HL-60/S4 treated with phorbol 12-myristate 13-acetate at 8.2 ng/mL for 4 days and 3 days (cell line): Measurements from ENCODE around the gene SRCAP.

Source experiments
- in situ Hi-C: fragments of 300-500 bp; cut with MboI; formaldehyde crosslinking; loops from 2 replicates; pipeline ENCODE4 v1.15.0; 2022; ENCODE audit warnings: low sequenced_read_pairs

Gene SRCAP

DNA sequence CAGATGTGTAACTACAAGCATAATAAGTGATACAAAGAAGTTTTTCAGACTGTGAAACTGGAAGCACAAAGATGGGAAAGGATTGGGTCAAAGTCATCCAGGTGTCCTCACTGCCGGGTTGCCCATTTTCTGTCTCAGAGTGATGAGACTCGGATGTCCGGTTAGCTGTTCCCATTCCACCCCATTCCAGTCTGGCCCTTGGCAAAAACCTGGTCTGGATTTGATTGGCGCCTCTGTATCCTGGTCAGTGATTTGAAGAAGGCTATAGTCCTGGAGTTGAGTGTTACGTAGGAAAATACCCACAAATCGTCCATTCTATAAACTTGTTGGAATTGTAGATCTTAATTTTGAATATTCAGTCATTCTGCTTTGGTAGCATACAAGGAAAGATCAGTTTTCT lies 29.4 kb downstream of the SRCAP start:
- in situ Hi-C loops = no loop called here

DNA sequence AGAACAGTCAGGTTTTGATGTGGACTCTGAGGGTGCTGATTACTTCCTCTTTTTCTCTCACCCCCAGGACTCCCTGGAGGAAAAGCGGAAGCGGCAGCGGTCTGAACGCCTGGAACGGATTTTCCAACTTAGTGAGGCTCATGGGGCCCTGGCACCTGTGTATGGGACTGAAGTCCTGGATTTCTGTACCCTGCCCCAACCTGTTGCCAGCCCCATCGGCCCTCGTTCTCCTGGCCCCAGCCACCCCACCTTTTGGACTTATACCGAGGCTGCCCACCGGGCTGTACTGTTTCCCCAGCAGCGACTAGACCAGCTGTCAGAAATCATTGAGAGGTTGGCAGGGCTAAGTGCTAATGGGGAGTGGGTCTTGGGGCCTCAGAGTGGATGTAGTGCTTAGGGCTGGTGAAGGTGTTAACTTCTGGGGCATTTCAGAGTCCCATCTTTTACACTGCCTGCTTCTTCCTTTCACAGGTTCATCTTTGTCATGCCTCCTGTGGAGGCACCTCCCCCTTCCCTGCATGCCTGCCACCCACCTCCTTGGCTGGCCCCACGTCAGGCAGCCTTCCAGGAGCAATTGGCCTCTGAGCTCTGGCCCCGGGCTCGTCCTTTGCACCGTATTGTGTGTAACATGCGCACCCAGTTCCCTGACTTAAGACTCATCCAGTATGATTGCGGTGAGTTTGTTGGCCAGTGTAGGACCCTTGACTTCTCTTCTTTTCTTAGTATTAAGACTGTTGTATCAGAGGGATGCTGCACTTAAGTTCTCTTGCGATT lies 30.1 kb downstream of the SRCAP start:
- in situ Hi-C loops = no loop called here

DNA sequence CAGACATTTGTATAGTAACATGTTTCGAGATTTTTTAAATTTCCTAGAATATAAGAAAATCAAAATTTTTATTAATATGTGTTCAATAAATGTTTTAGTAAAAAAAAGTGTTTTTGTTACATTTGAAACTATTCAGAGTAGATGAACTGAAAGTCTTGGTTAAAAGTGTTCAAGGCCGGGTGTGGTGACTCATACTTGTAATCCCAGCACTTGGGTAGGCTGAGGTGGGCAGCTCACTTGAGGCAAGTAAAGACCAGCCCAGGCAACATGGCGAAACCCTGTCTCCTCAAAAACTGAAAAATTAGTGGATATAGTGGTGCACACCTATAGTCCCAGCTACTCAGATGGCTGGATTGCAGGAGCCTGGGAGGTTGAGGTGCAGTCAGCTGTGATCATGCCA lies 32.4 kb downstream of the SRCAP start:
- in situ Hi-C loops = no loop called here

DNA sequence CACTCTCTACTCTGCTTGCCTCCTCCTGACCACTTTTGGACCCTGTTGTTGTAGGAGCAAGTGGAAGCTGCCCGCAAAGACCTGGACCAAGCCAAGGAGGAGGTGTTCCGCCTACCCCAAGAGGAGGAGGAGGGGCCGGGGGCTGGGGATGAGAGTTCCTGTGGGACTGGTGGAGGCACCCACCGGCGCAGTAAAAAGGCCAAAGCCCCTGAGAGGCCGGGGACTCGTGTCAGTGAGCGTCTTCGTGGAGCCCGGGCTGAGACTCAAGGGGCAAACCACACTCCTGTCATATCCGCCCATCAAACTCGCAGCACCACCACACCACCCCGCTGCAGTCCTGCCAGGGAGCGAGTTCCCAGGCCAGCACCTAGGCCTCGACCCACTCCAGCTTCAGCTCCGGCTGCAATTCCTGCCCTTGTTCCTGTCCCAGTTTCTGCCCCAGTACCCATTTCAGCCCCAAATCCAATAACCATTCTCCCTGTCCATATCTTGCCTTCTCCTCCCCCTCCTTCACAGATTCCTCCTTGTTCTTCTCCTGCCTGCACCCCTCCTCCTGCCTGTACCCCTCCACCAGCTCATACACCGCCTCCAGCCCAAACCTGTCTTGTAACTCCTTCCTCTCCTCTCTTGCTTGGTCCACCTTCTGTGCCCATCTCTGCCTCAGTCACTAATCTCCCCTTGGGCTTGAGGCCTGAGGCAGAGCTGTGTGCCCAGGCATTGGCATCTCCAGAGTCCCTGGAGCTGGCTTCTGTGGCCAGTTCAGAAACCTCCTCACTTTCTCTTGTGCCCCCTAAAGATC lies 38.2 kb downstream of the SRCAP start:
- in situ Hi-C loops = no loop called here

DNA sequence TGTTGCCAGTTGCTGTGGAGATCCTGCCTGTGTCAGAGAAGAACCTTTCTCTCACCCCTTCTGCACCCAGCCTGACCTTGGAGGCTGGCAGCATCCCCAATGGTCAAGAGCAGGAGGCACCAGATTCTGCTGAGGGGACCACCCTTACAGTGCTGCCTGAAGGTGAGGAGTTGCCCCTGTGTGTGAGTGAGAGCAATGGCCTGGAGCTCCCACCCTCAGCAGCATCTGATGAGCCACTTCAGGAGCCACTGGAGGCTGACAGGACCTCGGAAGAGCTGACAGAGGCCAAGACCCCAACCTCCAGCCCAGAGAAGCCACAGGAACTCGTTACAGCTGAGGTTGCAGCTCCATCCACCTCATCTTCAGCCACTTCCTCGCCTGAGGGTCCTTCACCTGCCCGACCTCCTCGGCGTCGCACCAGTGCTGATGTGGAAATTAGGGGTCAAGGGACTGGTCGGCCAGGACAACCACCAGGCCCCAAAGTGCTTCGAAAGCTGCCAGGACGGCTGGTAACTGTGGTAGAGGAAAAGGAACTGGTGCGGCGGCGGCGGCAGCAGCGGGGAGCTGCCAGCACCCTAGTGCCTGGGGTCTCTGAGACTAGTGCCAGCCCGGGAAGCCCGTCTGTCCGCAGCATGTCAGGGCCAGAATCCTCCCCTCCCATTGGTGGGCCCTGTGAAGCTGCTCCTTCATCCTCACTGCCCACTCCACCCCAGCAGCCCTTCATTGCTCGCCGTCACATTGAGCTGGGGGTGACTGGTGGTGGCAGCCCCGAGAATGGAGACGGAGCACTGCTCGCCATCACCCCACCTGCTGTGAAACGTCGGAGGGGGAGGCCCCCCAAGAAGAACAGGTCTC lies 39.0 kb downstream of the SRCAP start:
- in situ Hi-C loops = no loop called here

DNA sequence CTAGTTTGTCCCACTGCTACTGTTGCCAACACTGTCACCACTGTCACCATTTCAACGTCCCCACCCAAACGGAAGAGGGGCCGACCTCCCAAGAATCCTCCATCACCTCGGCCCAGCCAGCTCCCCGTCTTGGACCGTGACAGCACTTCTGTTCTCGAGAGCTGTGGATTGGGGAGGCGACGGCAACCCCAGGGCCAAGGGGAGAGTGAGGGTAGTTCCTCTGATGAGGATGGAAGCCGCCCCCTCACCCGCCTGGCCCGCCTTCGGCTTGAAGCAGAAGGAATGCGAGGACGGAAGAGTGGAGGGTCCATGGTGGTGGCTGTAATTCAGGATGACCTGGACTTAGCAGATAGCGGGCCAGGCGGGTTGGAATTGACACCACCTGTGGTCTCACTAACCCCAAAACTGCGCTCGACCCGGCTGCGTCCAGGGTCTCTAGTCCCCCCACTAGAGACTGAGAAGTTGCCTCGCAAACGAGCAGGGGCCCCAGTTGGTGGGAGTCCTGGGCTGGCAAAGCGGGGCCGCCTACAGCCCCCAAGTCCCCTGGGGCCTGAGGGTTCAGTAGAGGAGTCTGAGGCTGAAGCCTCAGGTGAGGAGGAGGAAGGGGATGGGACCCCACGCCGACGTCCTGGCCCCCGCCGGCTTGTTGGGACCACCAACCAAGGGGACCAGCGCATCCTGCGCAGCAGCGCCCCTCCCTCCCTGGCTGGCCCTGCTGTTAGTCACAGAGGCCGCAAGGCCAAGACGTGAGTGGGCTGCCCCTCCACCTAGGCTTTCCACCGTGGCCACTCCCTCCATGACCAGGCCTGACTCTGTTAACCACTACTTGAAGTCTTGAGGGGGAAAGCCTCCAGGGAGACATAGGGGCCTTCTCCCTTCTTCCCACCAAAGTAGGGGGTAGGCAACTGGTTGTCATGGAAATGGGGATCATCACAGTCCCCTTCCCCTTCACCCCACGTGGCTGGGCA lies 40.3 kb downstream of the SRCAP start:
- in situ Hi-C loops = no loop called here

DNA sequence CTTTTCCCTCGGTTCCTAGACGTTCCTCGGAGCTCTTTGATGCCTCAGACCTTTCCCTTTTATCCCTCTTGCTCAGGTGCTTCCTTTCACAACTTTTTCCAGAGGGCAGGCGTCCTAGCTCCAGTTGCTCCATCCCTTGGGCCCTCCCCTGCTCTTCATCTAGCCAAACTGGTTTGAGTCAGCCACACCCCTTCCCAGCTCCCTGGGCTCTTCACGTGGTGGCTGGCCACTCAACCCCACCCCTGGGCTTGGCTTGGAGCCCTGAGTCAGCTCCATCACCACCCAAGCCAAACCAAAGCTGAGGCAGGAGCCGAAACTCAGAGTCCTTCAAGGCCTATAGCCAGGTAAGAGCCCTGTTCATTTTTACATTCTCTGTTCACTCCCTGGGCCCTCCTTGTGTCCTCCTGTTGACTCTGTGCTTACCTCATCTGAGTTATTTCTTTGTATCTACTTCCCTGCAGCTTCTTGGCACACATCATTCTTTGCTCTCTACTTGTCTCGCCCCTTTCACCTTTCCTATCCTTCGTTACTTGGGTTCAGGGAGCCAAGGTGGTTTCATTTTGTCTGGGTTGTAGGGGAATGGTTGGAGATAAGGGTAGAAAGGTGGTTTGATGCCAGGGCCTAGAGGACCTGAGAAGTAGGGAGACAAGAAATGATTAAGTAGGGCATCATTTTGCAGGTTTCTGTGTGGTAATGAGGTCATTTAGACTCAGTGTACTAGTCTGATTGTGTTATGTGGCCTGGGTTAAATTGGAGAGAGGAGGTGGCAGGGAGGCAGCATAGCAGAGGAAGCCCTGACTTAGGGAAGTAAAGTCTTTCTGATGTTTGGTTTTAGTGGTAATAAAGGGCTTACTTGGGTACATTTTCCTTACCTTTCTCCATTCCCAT lies 41.6 kb downstream of the SRCAP start:
- in situ Hi-C loops = no loop called here

DNA sequence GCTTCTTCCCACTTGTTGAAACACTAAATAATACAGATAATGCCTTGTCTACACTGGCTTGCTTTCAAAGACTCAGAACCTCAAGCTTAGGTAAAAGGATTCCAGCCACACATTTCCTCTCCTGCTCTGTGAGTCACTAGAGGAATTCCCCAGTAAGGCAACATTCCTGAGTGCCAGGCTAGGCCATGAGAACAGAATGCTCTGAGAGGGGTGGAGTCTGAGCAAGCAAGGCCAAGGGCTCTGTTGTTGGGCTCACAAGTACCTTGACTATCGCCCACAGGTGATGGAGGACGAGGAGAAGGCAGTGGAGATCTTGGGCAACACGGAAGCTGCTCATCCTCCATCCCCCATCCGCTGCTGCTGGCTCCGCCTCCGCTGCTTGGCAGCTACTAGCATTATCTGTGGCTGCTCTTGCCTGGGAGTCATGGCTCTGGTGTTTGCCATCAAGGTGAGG lies 42.5 kb downstream of the SRCAP start:
- in situ Hi-C loops = no loop called here

DNA sequence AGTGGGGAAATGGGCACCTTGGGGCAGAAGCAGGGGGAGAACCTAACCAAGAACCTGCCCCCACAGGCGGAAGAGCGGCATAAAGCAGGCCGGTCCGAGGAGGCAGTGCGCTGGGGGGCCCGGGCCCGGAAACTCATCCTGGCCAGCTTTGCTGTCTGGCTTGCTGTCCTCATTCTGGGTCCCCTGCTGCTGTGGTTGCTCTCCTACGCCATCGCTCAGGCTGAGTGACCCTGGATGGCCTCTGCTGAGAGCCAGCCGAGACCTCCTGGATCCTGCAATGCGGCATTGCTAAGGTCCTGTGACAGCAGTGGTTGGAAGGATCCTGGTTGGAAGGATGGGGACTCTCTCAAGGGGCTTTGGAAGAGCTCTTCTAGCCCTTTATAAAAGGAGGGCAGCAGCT lies 44.7 kb downstream of the SRCAP start:
- in situ Hi-C loops = no loop called here

DNA sequence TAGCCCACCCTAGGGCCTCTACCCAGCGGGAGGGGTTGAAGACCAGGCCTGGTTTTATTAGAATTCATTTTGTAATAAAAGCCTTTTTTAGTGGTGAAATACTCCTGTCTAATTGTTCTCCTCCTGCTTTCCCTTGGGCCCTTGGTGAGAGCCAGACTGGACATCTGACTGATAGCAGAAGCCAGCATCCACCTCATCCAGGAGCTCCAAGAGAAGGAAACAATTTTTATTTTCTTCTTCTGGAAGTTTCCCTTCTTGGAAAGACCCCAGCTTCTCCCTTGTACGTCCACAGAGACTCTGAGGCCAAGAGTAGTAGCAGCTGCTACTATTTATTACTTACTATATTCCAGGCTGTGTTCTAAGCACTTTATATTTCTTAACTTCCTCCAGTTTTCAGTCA lies 45.2 kb downstream of the SRCAP start:
- in situ Hi-C loops = no loop called here

DNA sequence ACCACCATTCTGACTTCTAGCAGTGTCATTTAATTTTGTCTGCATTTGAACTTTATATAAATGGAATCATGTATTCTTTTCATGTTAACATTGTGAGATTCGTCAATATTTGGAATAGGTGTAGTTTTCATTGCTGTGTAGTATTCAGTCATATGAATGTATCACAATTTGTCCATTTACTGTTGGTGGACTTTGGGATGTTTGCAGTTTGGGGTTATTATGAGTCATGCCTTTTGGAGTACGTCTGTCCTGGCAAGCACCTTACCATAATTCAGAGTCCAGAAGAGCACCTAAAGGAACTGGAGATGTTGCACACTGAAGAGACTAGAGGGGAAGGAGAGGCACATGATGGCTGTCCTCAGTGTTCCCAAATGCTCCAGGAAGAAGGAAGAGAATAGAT lies 46.1 kb downstream of the SRCAP start:
- in situ Hi-C loops = no loop called here

DNA sequence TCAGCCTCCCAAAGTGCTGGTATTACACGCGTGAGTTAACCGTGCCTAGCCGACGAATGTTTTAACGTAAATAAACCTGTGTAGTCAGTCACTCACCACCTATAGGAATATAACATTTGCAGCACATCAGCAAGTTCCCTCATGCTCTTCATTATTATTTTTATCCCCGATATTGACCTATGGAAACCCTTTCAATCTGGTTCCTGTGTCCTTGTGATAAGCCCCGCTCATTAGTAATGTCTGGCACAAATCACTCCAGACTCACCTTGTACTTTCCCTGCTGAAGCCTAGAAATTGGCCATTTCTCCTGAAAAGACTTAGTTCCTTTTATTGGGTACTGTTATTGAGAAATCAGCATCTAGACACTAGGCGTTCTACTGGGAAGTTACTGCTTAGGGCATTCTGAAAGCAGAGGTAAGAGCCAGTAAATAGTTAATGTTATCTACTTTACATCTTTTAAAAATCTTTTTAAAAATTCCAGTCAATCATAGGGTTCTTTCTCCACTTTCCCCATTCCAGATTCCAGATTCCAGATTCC lies 47.7 kb downstream of the SRCAP start:
- in situ Hi-C loops = no loop called here

DNA sequence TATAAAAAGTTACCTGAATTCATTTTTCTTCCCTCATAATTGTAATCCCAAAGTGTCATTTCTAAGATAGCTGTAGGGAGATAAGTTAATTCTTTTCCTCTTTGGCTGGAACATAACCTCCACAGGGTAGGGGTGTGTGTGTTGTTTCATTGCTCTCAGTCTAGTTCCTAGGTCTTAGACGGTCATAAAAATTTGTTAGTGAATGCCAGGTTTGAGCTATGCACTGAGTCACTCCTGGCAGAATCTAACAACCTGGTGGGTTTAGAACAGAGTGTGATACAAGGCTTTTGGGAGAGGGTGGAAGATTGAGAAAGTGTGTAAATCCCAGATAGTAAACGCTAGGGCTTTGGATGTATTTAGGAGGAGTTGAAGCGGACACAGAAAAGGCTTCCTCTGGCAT lies 48.4 kb downstream of the SRCAP start:
- in situ Hi-C loops = no loop called here

DNA sequence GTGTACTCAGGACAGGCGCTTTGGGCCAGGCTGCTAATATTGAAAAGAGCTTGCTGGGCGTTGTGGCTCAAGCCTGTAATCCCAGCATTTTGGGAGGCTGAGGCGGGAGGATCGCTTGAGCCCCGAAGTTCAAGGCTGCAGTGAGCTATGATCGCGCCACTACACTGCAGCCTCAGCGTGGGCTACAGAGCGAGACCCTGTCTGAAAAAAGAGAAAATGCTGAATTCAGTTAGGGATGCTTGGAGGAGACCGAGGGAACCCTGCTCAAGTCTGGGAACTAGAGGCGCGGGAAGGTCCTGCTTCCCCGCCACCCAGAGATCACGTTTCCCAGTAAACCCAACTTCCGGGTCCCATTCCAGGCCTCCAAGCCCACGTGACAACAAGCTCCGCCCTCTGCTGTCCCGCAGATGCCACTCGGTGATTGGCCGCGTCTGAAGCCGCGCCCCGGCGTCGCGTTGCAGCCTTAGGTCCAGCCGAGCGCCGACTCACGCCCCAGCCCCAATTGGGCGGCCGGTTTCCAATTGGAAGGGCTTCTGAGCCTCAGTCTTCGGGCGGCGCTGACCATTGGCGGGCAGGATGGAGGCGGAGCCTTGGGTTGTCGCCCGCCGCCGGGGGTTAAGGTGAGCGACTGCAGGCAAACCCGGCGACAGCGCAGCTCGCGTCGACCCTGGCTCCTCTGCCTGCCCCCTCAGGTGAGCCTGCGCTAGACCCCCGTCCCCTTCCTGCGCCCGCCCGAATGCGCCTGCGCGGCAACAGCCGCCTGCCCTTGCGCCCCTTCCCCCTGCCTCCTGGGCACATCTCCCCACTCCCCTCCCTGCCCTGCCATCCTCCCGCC lies 49.0 kb downstream of the SRCAP start, which contains the start of gene PHKG2:
PHKG2 (plus strand) TSS at position 627 of the 835 bp plus-strand sequence. CDS start 396 bp downstream, outside the sequence.
- in situ Hi-C loops = no loop called here

DNA sequence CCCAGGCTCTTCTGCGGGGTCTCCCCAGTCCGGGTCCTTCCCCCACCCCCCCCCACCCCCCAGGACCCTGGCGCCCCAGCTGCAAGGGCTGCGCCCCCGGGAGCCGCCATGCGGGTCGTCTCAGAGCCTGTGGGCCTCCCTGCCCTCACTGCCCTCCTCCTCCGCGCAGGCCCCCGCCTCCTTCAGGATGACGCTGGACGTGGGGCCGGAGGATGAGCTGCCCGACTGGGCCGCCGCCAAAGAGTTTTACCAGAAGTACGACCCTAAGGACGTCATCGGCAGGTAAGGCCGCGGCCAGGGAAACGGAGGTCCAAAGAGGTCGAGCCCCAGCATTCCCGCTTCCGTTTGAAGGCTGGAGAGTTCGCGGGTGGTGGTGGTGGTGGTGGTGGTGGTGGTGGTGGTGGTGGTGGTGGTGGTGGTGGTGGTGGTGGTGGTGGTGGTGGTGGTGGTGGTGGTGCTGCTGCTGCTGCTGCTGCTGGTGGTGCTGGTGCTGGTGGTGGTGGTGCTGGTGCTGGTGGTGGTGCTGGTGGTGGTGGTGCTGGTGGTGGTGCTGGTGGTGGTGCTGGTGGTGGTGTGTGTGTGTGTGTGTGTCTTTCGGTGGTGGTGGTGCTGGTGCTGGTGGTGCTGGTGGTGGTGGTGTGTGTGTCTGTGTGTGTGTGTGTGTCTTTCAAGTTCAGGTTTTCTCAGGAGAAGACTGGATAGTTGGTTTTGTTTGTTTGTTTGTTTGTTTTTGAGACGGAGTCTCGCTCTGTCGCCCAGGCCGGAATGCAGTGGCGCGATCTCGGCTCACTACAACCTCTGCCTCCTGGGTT lies 49.9 kb downstream of the SRCAP start:
- in situ Hi-C loops = no loop called here

DNA sequence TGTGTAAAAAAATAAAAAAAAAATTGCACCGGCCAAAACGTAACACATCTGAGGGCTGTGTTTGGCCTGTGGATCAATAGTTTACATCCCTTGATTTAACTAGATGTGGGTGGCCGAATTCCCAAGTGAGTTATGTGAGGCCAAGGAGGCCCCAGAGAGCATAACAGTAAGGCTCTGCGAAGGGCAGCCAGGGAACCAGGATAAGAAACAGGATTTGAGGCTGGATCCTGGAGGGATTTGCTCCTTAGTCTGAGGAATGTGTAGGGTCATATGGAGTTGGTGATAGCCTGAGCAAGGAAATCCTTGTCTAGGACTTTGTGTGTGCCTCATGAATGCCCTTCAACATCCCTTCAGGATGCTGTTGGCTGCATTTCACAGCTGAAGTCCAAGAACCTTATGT lies 51.2 kb downstream of the SRCAP start:
- in situ Hi-C loops = no loop called here

DNA sequence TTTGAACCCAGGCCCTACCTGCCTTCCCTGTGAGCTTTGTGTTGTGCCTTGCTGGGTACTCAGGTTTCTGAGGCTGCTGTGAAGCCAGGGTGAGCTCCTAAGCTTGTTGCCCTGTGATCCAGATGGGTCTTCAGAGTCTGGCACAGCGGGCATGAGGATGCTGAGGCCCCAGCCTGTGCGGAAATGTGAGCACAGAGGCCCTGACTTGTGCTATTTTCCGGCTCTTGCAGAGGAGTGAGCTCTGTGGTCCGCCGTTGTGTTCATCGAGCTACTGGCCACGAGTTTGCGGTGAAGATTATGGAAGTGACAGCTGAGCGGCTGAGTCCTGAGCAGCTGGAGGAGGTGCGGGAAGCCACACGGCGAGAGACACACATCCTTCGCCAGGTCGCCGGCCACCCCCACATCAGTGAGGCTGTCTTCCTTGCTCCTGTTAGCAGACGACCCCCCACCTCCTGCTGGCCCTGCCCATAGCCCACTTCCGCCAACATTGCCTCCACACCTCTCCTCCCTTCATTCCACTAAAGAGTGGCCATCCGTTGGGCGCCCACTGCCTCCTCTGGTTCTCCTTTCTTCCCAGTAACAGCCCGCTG lies 52.0 kb downstream of the SRCAP start:
- in situ Hi-C loops = no loop called here
